Mucosa of descending colon (tissue), 3 donors: ENCODE results near the gene F2. TPM values are rescaled to one million over a fixed set of nuclear protein-coding genes. Genes with fewer than 3 reads are reported as not detected.

ENCODE experiments used
- ATAC-seq: fragments of 200-7000 bp; cut with Tn5 transposase; one replicate; pipeline ENCODE4 v1.9.1; 2020; ENCODE audit warnings: mild to moderate bottlenecking, moderate library complexity
- DNase-seq, 3 donors: peaks; one replicate each; pipeline ENCODE4 v3.0.0-alpha.2; 2020
- H3K36me3 ChIP-seq: fragments of 200-600 bp; one replicate; pipeline ENCODE4 v1.8.0; 2021; ENCODE audit warnings: low read depth, mild to moderate bottlenecking
- H3K4me1 ChIP-seq: fragments of 200-600 bp; one replicate; pipeline ENCODE4 v1.8.0; 2021; ENCODE audit warnings: low read depth, mild to moderate bottlenecking
- H3K4me3 ChIP-seq: fragments of 200-600 bp; one replicate; pipeline ENCODE4 v1.8.0; 2021; ENCODE audit warnings: mild to moderate bottlenecking
- H3K9me3 ChIP-seq: fragments of 200-600 bp; one replicate; pipeline ENCODE4 v1.8.0; 2021; ENCODE audit warnings: mild to moderate bottlenecking
- CTCF ChIP-seq: fragments of 200-600 bp; IDR thresholded peaks from one replicate; pipeline ENCODE4 v1.8.0; 2022; ENCODE audit warnings: antibody characterized with exemption, mild to moderate bottlenecking
- intact Hi-C, 2 donors: fragments of 100-400 bp; cut with DNase I in 1 of 2; cut with micrococcal nuclease in 1 of 2; formaldehyde crosslinking; loops; one replicate each; pipeline versions ENCODE4 v1.11.0 to v1.11.1; 2022; cut with DNase I, micrococcal nuclease
- total RNA-seq, 3 donors: library from RNA; stranded (reverse); fragmentation: NEBNext Ultra II Directional in 2 of 3; extraction: Animal tissue kit (Norgen Biotek cat#: 25700) in 2 of 3; gene quantifications; one replicate each; pipeline versions ENCODE4 v1.2.1 to v1.2.4, GENCODE V29; 2021 to 2023
- donor health status: DM: no; HTN: no; CAD: no; lungs with moderate emphysema.
- donor health status: DM: no; HTN: no; CAD: no.
- donor health status: DM: no; HTN: yes; CAD: no.

F2 gene
- total RNA-seq, 3 donors from 2014 or later, result 0.19 TPM; not detected in 2

DNA sequence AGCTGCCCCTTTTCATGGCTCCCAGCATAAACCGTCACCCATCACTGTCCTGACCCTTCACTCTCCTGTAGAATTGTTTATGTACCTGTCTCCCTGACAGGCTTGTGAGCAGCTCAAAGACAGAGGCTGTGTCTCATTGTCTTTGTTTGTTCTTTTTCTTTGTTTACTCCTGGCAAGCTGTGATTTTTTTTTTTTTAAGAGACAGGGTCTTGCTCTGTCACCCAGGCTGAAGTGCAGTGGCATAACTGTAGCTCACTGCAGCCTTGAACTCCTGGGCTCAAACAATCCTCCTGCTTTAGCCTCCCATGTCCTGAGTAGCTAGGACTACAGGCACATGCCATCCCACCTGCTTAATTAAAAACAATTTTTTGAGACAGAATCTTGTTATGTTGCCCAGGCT, 28.3 kb upstream of the F2 start:
- H3K36me3 ChIP-seq, result peaks cover 13% of the 10 kb centered on the region
- ATAC-seq (no peak), DNase-seq (no peak)
- H3K4me1 ChIP-seq, result no peaks in the 10 kb centered on the region
- no peaks in the 10 kb centered on the region for H3K9me3 ChIP-seq
- intact Hi-C loops, result no loop called here
- H3K4me3 ChIP-seq, result no peak overlapping the region
- no peak for TF ChIP-seq CTCF

GRCh38 chr11:46692450-46692849, 26.6 kb upstream of the F2 start:
- H3K9me3 ChIP-seq, result no peaks in the 10 kb centered on the region
- H3K4me1 ChIP-seq, result no peaks in the 10 kb centered on the region
- H3K4me3 ChIP-seq, result no peak overlapping the region
- ATAC-seq, result no peak
- TF ChIP-seq CTCF, result no peak
- intact Hi-C loops, result no loop called here
- DNase-seq, result no peak
- peaks cover 13% of the 10 kb centered on the region for H3K36me3 ChIP-seq

DNA sequence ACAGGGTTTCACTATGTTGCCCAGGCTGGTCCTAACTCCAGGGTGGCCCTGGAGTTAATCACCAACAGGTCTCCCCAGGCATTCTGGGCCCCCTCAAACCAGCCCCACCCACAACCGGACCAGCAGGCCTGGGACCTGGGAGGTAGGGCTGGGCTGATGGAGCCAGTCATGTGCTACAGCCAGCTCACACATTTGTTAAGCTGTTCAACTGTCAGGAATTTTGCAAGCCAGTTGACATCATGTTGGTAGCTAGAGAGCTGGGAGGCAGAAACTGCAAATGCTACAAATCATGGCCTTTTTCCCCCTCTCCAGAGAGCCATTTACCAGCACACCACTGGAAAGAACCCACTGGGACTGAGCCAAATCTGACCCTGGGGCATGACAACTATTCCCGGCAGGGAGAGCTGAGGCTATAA, 25.4 kb upstream of the F2 start:
- H3K4me3 ChIP-seq, result no peak overlapping the region
- H3K9me3 ChIP-seq, result no peaks in the 10 kb centered on the region
- DNase-seq (no peak), ATAC-seq (no peak)
- intact Hi-C loops, result no loop called here
- TF ChIP-seq CTCF, result no peak
- H3K4me1 ChIP-seq, result no peaks in the 10 kb centered on the region
- H3K36me3 ChIP-seq, result peaks cover 13% of the 10 kb centered on the region

DNA sequence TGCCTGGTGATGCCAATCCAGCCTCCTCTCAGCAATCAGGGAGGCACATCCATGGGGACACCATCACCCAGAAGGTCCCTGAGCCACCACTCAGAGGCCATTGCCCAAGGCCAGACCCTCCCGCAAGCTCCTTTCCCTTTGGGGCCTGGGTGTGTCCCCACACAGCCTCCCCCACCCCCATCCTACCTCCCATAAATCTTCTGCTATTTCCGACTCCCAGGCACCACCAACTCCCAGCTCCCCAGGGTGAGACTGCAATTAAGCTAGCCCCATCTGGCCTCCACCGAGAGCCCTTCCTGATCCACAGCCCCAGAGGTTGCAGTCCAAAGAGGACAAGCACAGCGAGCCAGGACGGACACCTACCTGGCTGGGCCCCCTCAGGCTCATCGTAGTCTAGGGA, 24.9 kb upstream of the F2 start:
- Histone ChIP-seq H3K36me3 (peaks cover 13% of the 10 kb centered on the region), H3K9me3 (no peaks in the 10 kb centered on the region), H3K4me1 (peaks cover 4% of the 10 kb centered on the region), H3K4me3 (no peak overlapping the region)
- TF ChIP-seq CTCF, result no peak
- intact Hi-C loops, result no loop called here
- DNase-seq (no peak), ATAC-seq (no peak)

GRCh38 chr11:46694607-46695006, 24.4 kb upstream of the F2 start:
- Histone ChIP-seq H3K4me3 (no peak overlapping the region), H3K4me1 (peaks cover 9% of the 10 kb centered on the region), H3K36me3 (peaks cover 13% of the 10 kb centered on the region), H3K9me3 (no peaks in the 10 kb centered on the region)
- intact Hi-C loops, result no loop called here
- ATAC-seq, result no peak
- DNase-seq, result no peak
- TF ChIP-seq CTCF, result no peak
